VCaP (cell line): ENCODE data around the gene TRIM54.

Source experiments
- H3K27ac ChIP-seq: fragments of 450-650 bp; 2 replicates; pipeline ENCODE4 v1.5.1; 2017
- TF ChIP-seq, protein P1 (sequence below): fragments of 450-650 bp; conservative IDR thresholded peaks from 2 replicates; pipeline ENCODE4 v1.5.1; 2017; ENCODE audit warnings: mild to moderate bottlenecking, moderate library complexity

TRIM54 gene

DNA sequence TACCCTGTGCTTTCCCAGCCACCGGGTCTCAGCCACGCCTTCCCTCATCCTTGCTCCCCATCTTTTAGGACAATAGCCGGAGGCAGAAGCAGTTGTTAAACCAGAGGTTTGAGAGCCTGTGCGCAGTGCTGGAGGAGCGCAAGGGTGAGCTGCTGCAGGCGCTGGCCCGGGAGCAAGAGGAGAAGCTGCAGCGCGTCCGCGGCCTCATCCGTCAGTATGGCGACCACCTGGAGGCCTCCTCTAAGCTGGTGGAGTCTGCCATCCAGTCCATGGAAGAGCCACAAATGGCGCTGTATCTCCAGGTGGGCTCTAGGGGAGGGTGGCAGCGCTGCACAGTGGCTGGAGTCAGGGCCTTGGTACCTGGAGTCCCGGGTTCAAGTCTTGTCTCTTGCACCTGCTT lies 23.3 kb downstream of the TRIM54 start:
- H3K27ac ChIP-seq = no peak overlapping the region
- TF ChIP-seq, protein P1, sequence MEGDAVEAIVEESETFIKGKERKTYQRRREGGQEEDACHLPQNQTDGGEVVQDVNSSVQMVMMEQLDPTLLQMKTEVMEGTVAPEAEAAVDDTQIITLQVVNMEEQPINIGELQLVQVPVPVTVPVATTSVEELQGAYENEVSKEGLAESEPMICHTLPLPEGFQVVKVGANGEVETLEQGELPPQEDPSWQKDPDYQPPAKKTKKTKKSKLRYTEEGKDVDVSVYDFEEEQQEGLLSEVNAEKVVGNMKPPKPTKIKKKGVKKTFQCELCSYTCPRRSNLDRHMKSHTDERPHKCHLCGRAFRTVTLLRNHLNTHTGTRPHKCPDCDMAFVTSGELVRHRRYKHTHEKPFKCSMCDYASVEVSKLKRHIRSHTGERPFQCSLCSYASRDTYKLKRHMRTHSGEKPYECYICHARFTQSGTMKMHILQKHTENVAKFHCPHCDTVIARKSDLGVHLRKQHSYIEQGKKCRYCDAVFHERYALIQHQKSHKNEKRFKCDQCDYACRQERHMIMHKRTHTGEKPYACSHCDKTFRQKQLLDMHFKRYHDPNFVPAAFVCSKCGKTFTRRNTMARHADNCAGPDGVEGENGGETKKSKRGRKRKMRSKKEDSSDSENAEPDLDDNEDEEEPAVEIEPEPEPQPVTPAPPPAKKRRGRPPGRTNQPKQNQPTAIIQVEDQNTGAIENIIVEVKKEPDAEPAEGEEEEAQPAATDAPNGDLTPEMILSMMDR = no peak

DNA sequence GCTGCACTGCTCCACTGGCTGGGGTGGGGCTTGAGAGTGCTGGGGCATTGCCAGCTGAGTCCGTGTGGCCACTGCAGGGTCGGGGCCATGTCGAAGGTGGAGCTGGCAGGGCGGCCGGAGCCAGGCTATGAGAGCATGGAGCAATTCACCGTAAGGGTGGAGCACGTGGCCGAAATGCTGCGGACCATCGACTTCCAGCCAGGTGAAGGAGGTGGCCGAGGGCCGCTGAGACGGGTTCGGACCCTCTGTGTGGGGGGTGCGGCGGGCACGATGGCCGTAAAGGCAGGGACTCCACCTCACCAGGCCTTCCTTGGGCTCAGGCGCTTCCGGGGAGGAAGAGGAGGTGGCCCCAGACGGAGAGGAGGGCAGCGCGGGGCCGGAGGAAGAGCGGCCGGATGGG lies 23.9 kb downstream of the TRIM54 start:
- H3K27ac ChIP-seq = no peak overlapping the region
- TF ChIP-seq, protein P1 = no peak

DNA sequence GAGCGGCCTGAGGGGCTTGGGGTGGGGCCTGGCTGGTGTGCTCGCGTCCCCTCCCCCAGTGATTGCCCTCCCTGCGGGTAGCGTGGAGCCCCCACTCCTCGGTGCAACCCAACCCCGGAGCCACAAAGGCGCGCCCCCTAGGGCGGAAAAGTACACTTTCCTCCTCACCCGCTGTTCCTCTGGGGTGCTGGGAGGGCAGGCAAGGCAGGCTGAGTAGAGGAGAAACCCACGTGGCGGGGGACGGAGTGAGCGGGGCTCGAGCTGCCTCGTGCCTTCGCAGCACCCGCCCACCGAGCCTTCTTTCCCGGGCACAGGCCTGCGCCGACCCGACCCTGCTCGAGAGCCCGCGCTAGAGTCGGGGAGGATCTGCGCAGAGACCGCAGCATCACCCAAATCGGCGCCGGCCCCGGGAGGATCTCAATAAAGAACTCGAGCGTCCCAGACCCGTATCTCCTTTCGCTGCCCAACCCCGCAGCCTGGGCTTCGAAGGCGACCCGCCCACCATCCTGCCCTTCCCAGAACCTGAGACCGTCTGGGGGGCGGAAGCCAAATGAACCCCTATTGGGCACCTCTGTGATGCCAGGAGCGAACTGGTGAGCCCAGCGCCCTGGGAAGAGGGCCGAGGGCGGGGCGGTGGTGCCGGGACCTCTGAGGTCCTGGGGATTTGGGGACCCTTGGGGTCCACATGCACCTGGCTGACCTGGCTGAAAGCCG lies 24.5 kb downstream of the TRIM54 start:
- TF ChIP-seq, protein P1 = no peak
- H3K27ac ChIP-seq = no peak overlapping the region

DNA sequence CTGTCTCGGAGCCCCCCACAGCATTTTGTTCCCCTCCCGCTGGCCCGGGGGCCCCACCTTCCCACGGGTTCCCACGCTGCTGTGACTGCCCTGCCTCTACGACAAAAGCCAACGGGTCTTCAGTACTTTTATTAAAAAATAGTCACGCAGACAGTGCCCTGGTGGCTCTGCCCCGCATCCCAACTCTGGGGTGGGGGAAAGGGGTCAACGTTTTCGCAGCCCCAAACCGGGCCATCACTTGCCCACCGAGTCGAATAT lies 25.0 kb downstream of the TRIM54 start:
- TF ChIP-seq, protein P1 = no peak
- H3K27ac ChIP-seq = no peak overlapping the region

DNA sequence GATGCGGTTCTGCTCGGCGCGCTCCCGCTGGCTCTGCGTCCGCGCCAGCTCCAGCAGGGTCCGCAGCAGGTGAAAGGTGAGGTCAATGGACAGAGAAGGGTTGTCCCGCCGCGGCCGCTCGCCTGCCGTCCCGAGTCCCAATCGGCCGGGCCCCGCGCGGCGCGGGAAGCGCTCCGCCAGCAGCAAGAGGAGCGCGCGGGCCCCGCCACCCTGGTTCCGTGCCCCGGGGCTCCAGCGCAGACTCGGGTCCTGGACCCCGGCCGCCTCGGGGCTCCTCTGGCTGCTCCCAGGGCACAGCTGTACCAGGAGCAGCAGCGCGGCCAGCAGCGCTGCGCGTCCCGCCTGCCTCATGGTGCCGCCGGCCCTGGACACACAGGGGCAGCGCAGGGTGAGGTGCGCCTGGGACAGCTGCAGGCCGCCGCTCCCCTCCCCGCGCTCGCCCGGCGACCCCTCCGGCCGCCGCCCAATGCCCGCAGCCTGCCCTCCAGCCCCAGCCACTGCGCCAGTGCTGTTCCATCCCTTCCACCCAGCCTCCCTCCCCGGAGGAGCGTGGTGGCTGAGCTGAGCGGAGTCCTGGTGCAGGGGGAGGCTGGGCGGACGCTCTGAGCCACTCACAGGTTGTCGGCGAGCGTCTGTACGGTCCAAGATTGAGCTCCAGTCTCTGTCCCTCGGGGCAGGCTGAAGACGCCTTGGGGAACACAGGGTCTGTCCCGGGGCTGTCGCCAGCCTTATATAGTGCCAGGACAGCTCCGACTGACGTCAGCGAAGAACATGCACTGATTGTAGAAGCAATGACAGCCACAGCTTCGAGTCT lies 25.5 kb downstream of the TRIM54 start:
- H3K27ac ChIP-seq = no peak overlapping the region
- TF ChIP-seq, protein P1 = no peak

DNA sequence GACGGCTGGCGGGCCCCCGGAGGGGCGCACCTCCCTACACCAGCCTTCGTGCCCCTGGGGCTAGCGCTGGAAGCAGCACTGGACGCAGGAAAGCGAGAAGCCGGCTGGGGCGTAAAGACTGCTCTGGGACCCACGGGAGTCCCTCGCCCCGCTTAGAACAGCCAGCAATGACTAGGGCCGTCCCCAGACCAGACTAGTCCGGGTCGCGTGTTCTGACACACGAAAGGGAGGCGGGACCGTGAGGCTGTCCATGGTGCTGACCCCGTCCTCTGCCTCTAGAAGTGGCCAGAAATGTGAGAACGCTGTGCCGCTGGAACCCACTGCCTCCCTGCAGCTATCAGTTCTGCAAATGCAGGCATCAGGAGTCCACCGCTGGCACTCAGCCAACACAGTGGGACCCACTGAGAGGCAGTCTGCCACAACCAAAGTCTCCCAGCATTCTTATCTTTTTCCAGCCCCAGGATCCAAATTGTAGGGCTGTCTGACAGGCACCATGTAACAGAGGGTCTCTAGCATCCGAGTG lies 26.2 kb downstream of the TRIM54 start, which contains the start of gene UCN:
UCN (minus strand) TSS at position 87 of the 523 bp plus-strand sequence. CDS start 550 bp downstream, outside the sequence.
- TF ChIP-seq, protein P1 = no peak
- H3K27ac ChIP-seq = no peak within 1 kb of the TSS

DNA sequence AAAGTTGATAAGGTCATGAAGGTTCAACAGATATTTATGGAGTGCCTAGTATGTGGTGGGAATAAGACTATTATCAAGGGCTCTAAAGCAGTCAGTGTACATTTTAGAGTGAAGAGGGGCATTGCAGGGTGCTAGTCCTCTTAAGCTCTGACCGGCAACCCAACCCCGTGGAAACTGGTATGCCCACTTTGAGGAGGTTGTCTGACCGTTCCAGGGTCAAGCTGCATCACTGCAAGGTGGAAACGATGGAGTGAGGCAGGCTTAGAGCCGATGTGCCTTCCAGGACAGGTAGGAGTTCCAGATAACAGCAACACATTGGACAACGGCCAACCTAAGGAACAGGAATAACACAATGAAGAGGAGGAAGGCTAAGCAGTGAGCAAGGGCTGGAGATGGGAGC lies 27.4 kb downstream of the TRIM54 start:
- no peak overlapping the region for H3K27ac ChIP-seq
- TF ChIP-seq, protein P1 = no peak
